ENCODE data around the gene PRSS8.

The PRSS8 gene

GRCh38 chr16:31111881-31112466, 23.6 kb downstream of the PRSS8 start:
- DNase-seq (ENCODE audit: low read depth), result no peak
- TF ChIP-seq CTCF (IDR thresholded peaks at IDR 0.05; ENCODE audit: insufficient read depth, low read depth, low read length, missing control alignments), result no peak
- H3K4me3 ChIP-seq (ENCODE audit: low read length), result no peak overlapping the region

GRCh38 chr16:31110106-31111034, 25.2 kb downstream of the PRSS8 start:
- no peak overlapping the region for H3K4me3 ChIP-seq (ENCODE audit: low read length)
- no peak for TF ChIP-seq CTCF (IDR thresholded peaks at IDR 0.05; ENCODE audit: insufficient read depth, low read depth, low read length, missing control alignments)
- no peak for DNase-seq (ENCODE audit: low read depth)

GRCh38 chr16:31109622-31110021, 25.9 kb downstream of the PRSS8 start:
- no peak for TF ChIP-seq CTCF (IDR thresholded peaks at IDR 0.05; ENCODE audit: insufficient read depth, low read depth, low read length, missing control alignments)
- no peak overlapping the region for H3K4me3 ChIP-seq (ENCODE audit: low read length)
- no peak for DNase-seq (ENCODE audit: low read depth)

GRCh38 chr16:31108794-31109558, 26.6 kb downstream of the PRSS8 start:
- no peak for TF ChIP-seq CTCF (IDR thresholded peaks at IDR 0.05; ENCODE audit: insufficient read depth, low read depth, low read length, missing control alignments)
- peak overlapping the region; percentile 73 for H3K4me3 ChIP-seq (ENCODE audit: low read length)
- no peak for DNase-seq (ENCODE audit: low read depth)

- peak within 1 kb of the TSS; percentile 73 for H3K4me3 ChIP-seq (ENCODE audit: low read length)
- no peak for TF ChIP-seq CTCF (IDR thresholded peaks at IDR 0.05; ENCODE audit: insufficient read depth, low read depth, low read length, missing control alignments)
- DNase-seq (ENCODE audit: low read depth), result peak; percentile 69
Measured at GRCh38 chr16:31108035-31108793, 27.3 kb downstream of the PRSS8 start, which contains the start of gene BCKDK. BCKDK (plus strand) TSS chr16:31108386; CDS start chr16:31109224, 838 bp downstream.

- DNase-seq (ENCODE audit: low read depth), result no peak
- no peak overlapping the region for H3K4me3 ChIP-seq (ENCODE audit: low read length)
- no peak for TF ChIP-seq CTCF (IDR thresholded peaks at IDR 0.05; ENCODE audit: insufficient read depth, low read depth, low read length, missing control alignments)
Measured at GRCh38 chr16:31107465-31107867, 28.1 kb downstream of the PRSS8 start.

All from epithelial cell of esophagus (primary cell).